ENCODE results near the gene TRIM44.

DNA sequence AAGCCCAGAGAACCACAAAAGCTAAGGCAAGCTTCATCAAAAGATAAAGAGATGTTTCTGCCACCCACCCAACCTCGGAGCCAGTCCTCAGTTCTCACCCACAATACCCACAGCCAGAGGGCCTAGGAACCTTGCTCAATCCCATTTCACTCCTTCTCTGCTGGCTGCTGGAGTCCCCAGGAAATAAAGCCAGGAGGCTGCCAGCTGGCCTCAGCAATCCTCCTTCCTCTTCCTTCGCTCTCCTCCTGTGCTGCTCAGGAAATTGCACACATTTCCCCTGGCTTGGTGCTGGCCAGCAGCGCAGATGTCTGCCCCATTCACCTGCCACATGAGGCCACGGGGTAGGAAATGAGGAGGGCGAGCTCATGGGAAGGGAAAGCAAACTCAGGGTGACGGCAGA is 189.5 kb downstream of the TRIM44 start:
- TF ChIP-seq, protein P1, sequence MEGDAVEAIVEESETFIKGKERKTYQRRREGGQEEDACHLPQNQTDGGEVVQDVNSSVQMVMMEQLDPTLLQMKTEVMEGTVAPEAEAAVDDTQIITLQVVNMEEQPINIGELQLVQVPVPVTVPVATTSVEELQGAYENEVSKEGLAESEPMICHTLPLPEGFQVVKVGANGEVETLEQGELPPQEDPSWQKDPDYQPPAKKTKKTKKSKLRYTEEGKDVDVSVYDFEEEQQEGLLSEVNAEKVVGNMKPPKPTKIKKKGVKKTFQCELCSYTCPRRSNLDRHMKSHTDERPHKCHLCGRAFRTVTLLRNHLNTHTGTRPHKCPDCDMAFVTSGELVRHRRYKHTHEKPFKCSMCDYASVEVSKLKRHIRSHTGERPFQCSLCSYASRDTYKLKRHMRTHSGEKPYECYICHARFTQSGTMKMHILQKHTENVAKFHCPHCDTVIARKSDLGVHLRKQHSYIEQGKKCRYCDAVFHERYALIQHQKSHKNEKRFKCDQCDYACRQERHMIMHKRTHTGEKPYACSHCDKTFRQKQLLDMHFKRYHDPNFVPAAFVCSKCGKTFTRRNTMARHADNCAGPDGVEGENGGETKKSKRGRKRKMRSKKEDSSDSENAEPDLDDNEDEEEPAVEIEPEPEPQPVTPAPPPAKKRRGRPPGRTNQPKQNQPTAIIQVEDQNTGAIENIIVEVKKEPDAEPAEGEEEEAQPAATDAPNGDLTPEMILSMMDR (conservative IDR thresholded peaks at IDR 0.05; ENCODE audit: low read depth, low read length), result no peak
- TF ChIP-seq EZH2 (IDR thresholded peaks at IDR 0.05; ENCODE audit: borderline replicate concordance, low read depth, low read length, poor library complexity, severe bottlenecking), result no peak
